GM19238 (cell line): Measurements from ENCODE around the gene BCAS4.

Experiments
- DNase-seq: peaks from one replicate; pipeline ENCODE4 v3.0.0; 2011; ENCODE audit warnings: low spot score; ENCODE audit not compliant: insufficient read length

BCAS4 gene

DNA sequence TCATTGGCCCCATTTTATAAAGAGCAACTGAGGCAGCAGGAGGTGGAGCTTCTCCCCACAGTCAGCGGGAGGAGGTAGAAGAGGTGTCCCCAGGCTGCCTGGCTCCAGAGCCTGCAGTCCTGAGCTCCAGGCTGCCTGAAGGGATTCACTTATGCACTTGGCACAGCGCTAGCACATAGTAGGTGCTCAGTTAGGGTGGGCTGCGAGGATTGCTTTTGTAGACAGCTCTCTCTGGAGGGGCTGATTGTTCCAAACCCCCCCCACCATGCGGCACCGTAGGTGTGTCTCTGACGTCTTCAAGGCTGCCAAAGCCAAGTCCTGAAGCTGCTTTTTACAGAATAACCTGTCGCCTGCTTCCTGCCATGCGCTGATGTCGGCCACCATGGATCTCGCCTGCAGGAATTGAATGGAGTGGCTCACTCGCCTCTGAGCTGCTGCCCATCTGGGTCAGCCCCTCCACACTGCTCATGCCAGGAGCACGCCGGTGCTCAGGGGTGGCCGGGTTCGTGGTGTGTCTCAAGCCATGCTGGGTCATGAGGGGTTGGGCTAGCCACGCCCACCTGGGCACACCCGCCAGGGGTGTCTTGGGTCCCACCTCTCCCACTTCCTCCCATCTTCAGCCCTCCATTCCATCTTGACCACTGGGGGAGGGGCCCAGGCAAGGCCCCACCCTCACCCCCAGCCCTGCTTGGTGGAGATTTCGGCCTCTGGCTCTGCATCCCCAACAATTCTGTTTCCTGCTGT lies 59.8 kb downstream of the BCAS4 start:
- no peak for DNase-seq

DNA sequence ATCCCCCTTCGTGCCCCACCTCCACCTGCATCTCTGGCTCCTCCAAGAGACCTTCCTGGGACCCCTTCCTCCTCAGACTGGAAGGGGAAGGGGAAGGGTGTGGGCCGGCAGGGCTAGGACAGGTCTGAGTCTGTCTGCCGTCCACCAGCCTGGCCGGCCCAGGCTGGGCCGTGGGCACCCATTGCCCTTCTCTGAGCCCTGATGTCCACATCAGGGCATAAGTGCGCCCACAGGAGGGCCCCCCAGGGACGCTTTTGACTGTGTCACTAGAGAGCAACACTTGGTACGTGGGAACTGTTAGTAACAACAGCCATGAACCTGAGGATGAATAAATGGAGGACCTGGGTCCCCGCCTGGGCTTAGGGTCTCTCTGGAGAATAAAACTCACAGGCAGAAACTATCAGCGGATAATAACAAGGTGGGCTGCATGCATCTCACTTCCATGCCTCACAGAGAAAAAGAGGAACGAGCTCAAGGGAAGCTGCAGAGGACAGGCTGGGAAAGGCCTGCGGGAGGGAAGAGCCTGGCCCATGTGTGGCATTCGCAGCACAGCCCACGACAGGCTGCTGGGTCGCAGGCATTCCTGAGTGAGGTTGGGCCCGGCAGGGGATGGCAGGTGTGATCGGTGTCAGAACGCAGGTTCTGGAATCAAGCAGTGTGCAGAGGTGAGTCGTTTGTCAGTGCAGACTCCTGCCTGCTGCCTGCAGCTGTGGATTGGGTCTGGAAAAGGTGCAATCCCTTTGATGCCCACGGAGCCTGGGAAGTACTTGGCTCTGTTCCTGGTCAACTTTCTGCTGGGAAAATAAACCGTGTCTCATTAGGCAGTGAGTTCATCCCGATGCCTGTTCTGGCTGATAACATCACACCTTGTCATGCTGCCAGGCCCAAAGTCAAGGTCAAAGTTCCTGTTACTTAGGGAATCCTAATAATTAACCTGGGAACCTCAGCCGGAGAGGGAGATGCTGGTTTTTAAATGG lies 60.9 kb downstream of the BCAS4 start:
- no peak for DNase-seq

DNA sequence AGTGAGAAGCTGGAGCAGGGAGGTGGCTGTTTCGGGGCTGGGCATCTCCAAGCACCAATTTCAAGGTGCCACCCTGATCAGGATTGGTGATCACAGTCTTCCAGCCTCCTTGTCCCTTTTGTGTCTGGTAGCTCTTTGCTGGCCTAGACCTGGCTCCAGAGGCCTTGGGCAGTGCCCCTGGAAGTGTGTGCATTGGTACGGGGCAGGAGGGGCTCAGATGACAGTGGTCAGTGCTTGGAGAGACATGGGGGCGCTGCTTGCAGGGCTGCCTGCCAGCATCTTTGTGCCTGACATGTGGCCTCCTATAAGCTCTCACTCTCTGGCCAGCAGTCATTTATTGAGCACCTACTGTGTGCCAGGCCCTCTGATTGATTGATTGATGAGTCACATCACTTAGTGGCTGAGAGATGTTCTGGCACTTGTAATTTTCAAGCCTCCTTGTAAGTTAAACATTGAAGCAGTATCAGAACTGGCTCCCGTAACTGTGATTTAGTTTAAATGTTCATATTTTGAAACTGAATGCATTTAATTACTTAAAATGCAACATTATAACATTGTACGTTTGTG lies 61.7 kb downstream of the BCAS4 start:
- DNase-seq: no peak

DNA sequence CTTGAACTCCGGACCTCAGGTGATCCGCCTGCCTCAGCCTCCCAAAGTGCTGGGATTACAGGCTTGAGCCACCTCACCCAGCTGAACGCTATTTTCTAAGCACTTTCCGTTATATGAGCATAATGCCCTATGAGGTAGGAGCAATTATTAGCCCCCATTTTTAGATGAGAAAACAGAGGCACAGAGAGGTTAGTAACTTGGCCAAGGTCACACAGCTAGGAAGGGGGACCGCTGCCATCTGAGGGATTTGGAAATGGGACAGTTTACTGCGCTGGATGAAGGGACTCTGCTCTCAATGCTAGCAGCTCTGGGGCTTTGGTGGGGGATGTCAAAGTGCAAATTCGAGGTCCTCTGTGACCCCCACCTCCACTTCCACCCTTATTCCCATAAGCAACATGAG lies 62.5 kb downstream of the BCAS4 start:
- DNase-seq: no peak

DNA sequence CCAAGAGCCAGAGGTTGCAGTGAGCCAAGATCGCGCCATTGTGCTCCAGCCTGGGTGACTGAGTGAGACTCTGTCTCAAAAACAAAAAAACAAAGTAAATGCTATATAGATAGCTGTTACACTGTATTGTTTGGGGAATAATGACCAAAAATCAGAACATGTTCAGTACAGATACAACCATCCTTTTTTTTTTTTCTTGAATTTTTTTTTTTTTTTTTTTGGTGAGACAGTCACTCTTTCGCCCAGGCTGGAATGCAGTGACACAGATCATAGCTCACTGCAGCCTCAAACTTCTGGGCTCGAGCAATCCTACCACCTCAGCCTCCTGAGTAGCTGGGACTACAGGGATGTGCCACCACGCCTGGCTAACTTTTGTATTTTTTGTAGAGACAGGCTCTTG lies 63.7 kb downstream of the BCAS4 start:
- DNase-seq: no peak

DNA sequence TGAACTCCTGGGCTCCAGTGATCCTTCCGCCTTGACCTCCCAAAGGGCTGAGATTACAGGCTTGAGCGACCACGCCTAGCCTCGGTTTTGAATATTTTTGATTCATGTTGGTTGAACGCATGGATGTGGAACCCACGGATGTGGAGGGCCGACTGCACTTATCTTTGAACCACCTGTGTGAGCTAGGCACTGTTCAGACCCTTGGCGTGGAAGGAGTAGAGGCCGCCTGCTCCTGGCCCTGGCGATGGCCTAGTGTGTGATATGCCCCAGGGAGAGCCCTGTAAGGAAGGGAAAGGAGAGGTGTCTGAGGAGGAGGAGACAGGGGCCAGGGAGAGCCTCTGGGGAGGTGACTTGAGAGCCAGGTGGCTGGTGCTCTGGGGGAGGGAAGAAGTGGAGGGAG lies 64.3 kb downstream of the BCAS4 start:
- no peak for DNase-seq

DNA sequence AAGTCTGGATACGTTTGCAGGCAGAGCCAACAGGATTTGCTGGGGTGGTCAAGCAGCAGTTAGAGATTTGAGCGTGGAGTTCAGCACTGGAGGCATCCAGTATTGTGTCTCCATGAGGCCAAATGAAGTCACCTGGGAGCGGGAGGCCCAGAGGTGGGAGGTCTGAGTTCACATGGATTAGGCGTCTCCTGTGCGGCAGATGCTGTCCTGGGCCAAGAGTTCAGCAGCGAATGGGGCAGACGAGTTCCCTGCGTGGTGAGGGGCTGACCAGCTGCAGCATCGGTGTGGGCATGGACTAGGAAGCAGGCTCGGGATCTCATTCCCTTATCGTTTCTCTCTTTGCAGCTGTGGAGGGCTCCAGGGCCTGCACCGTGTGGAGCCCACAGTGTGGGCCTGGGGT lies 66.2 kb downstream of the BCAS4 start:
- DNase-seq: no peak

DNA sequence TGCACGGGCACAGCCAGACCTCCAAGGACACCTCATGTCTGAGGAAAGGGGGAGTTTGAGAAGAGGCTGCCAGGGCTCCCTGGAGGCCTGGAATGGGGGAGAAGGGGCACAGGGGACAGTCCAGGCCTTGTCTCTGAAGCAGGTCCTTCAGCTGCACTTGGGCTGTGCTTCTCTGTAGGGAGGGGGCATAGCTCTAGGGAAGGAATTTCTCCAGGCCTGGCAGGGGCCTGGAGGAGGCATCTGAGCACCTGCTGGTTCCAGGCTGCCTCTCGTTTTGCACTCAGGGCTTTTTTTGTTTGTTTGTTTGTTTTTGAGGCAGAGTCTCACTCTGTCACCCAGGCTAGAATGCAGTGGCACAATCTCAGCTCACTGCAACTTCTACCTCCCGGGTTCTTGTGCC lies 67.7 kb downstream of the BCAS4 start:
- no peak for DNase-seq

DNA sequence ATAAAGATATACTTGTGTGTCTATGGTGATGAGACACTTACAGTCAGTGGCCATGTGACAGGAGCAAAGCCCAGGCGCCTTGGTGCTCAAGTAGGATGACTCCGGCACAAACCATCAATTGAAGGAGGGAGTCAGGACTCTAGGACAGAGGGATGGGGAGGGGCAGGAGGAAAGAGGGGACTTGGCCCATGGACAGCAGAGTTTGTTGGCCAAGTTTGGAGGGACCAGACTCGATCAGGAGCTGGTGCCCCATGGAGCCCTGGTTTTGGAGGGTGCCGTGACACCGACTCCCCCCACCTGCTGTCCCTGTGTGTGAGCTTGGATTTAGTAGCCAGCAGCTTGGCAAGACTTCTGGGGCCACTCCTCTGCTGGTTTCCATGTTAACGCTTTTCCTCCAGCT lies 70.3 kb downstream of the BCAS4 start:
- no peak for DNase-seq

DNA sequence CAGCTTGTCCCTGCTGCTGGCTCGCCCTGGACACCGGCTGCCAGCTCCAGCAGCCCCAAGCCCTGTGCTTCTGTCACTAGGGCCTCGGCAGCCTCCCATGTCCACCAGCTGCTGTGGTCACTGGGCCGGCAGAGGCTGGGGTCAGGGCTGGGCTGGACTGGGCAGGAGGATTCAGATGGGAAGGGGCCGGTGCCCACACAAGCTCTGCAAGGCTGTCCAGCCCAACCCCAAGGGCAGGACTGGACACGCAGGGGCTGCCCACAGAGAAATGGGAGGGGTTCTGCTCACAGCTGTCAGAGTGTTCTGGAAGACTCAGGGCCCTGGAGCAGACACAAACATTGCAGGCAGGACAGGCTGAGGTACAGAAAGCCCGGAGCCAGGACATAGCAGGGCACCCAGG lies 70.7 kb downstream of the BCAS4 start:
- DNase-seq: no peak

DNA sequence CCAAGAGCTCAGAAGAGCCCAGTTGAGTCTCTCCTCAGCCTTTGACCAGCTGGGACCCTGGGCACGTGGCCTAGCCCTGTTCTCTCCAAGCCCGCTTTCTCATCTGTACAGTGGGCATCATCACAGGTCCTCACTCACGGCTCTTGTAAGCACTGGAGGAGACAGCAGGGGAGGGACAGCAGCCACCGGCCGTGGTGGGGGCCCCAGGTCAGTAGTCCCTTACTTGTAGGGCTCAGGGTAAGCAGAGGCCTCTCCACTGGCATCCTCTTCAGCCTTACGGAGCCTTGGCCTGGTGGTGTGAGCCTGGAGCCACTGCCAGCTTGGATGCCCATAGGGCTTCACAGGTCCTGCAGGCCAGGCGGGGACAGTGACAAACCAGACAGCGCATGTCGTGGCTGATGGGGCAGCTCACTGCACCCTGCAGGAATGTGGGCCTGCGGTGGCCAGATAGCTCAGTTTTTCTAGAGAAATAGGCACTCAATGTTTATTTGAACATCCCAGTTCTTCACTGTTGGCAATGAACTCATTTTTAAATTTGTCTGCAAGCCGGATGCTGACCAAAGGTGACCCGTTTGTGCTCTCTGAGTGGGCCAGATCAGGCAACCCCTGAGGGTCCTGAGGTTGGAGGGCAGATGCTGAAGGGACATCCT lies 71.3 kb downstream of the BCAS4 start:
- DNase-seq: no peak

DNA sequence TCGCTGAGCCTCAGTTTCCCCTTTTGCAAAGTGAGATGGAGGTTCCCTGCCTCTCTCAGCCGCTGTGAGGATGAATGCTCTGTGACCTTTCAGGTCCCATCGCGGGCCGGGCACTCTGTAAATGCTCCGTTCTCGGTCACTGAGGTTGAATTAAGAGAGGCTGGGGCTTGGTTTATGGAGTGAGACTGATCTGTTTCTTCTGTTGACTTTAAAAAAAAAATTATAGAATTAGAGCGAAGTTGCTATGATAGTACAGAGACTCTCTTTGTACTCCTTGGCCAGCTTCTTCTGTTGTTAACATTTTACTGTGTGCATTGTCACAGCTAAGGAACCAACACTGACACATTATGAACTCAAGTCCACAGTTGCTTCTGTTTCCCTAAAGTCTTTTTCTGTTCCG lies 72.0 kb downstream of the BCAS4 start:
- no peak for DNase-seq

DNA sequence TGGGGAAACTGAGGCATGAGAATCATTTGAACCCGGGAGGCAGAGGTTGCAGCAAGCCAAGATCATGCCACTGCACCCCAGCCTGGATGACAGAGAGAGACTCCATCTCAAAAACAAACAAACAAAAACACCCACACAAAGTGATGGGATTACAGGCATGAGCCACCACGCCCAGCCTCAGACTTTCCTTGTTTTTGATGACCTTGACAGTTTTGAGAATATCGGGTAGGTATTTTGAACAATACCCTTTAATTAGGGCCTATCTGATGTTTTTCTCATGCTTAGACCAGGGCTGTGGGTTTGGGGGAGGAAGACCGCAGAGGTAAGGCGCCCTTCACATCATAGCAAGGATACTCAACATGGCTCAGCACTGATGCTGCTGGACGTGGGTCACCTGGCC lies 72.9 kb downstream of the BCAS4 start:
- DNase-seq: no peak

DNA sequence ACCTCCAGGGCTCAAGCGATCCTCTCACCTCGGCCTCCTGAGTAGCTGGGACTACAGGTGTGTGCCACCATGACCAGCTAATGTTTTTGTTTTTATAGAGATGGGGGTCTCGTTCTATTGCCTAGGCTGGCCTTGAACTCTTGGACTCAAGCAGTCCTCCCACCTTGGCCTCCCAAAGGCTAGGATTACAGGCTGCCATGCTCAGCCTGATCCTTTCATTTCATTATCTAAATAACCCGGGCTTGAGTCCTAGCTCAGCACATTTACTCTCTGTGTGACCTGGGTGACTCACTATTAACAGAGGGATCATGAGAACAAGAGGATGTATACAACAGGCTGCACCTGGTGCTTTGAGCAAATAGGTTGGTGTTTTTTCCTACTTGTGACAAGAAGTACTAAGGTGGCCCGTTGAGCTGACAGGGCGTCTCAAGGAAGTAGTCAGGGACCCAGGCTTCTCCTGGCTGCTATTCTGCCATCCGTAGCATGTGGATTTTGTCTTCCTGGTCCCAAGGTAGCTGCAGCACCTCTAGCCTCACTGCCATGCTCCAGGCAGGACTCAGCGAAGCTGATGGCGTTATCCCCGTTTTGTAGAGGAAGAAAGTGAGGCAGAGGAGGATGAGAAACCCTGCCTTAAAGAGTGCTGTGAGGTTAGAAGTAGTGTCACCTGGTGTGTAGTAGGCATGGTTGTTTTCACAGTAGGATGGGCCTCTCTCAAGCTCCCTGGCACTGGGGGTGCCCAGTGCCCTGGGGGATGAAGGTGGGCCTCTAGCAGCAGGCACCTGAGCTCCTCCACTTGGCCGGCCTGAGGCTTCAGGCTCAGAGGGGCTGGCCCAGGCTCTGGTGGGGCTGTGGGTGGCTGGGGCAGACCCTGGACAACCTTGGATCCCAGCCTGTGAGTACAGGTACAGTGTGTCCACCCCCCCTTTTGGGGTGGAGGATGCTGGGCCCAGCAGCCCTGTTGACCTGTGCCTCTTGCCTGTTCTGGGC lies 73.9 kb downstream of the BCAS4 start:
- no peak for DNase-seq

DNA sequence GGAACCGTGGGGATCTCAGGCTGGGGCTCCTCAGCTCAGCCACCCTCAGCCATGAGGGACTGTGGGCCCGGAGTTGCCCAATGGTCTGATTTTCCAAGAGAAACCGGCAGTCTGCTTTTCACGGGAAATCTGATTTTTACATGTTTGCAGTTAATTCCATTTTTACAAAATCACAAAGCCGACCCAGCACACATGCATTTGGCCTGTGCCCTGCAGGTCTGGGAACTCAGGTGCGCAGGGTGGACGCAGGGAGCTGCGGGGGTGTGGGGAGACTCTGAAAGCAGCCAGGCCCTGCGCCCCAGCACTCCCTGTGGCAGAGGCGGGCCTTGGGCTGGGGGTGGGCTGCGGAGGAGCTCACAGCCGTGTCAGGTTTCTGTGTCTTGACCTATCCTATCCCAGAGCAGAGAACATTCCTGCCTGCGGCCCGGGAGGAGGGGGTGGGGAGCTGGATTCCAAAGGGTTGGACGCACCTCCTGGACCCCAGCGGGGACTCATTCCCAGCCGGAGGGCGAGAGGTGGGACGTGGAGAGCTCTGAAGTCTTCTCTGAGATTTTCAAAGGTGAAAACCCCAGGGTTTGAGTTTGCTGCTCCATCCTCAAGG lies 75.8 kb downstream of the BCAS4 start:
- DNase-seq: no peak

DNA sequence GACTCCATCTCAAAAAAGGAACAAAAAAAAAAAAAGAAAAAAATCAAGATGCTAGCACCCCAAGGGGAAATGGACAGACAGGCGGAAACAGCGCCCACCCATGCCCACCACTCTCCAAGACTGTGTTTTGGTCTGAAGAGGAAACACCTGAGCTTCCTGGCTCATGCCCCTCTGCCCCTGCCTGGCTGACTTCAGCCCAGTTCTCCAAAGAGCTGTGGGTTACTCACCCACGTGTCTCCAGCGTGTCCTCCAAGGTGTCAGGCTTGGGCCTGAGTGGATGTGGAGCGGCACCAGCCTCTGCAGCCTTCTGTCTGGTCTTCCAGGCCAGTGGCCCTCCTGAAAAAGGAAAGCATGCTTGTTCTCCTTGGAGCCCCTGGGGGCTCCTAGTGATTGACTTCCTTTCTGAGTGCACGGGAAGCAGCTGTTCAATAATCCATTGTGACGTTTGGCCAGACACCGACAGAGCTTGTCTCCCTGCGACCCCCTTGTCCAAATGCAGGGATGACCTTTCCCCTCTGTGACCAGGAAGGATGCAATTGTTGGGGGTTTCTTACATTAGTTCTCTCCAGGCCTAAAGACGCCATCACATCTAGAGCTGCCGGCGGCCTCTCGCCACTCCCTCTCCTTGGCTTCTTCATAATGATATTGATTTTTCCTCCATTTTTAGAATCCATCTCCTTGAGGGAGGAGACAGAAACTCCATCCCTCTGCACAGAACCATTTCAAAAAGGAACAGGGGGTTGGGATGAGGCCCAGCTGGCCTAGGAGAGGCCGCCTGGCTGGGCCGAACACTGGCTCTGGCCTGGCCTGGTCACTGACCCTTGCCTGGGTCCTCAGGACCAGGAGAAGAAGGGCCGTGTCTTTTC lies 77.9 kb downstream of the BCAS4 start:
- no peak for DNase-seq

DNA sequence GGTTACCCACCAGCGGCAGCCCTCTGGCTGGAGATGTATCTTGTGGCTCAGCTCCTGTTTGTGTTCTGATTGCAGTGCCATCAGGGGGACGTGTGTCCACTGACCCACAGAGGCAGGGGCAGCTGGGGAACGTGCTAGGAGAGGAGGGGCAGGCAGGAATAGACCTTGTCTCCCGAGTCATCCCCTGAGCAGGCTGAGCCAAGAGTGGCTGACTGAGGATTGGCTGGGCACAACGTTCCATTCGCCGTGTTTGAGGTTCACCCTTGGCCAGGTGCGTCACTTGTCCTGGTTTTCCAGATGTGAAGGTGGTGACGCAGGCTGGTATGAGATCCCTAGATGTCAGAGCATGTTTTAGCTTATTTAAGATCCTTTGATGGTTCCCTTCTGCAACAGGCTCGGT lies 78.7 kb downstream of the BCAS4 start:
- DNase-seq: no peak

DNA sequence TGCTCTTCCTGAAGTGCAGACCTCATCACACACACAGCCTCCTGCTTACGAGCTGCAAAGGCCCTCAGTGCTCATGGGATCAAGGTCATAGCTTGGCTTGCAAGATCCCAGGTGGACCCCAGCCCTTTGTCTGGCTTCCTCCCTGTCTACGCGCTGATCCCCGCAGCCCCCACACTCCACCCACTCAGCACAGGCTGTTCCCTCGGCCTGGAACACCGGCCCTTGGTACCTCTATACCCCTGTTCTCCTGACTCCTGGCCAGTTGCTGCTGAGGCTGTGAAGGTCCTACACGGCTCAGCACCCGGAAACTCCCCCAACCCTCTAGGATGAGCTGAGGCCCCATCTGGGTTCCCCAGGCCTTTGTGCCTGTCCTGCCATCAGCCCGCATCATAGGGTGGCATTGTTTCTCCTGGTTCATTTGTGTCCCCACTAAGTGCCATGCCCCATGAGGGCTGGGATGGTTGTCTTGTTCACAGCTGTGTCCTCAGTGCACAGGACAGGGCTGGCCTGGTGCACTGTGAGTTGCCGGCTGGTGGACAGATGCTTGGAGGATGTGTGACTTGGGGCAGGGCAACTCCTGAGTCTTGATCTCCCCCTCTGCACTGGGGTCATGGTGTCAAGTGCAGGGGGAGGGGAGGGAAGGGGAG lies 79.4 kb downstream of the BCAS4 start:
- DNase-seq: no peak
